ENCODE data around the gene TEX11.

Gene TEX11

DNA sequence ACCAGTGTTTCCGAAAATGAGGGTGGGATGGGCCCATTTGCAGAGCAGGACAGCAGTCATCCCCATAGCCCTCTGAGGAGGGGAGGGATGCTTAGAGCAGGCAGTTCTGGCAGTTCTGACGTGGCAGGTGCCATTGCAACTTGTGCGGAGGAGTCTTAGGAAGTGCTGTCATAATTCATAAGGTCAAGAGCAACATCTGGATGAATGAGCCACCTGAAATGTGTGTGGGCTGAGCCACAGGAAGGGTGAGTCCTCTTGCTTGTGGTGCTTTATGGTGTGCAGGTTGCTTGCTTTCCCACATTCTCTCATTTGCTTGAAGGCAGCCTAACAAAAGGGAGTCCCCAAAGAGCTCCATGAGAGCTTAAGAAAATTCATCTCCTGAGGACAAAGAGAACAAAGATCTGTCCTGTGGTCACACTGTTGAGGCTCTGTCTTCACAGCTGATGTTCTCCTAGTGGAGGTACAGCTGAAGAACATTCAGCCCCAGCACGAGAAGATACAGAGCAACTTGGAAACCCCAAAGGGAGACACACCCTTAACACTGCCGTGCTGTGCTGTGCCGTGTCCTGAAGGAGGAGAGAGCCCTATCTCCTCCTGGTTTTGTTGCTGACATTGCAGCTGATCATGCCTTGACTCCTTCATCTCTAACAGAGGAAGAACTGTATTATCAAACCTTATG lies 403.6 kb downstream of the TEX11 start:
- WGBS, result 87% methylated on average over 6 of the region's 6 CpGs
- Histone ChIP-seq H2BK5ac (ENCODE audit: low read depth, low read length, poor library complexity, severe bottlenecking) (no peak overlapping the region), H3K23ac (ENCODE audit: low read length in 2 of 2) (no peak overlapping the region), H3K18ac (ENCODE audit: low read depth in 1 of 2, low read length in 2 of 2) (no peak overlapping the region), H2AFZ (ENCODE audit: low read depth, low read length) (no peak overlapping the region), H4K91ac (ENCODE audit: low read length) (no peak overlapping the region), H2AK5ac (ENCODE audit: low read length, severe bottlenecking) (no peak overlapping the region), H2BK12ac (ENCODE audit: low read length in 2 of 2) (no peak overlapping the region), H3K27me3 (ENCODE audit: control insufficient read depth in 1 of 2, insufficient read depth in 1 of 2, low read length in 2 of 2) (peaks cover 0 to 50% of the 10 kb centered on the region in 2 experiments), H2BK120ac (ENCODE audit: low read depth, low read length) (no peak overlapping the region), H3K27ac (ENCODE audit: low read length, poor library complexity, severe bottlenecking) (no peak overlapping the region), H3K4me3 (ENCODE audit: insufficient read depth in 1 of 2, low read depth in 1 of 2, low read length in 2 of 2) (no peak overlapping the region), H3K4me2 (ENCODE audit: low read length, poor library complexity, severe bottlenecking) (no peak overlapping the region), H3K79me1 (replicated peaks; ENCODE audit: low read length, poor library complexity, severe bottlenecking) (no peaks in the 10 kb centered on the region), H2BK15ac (ENCODE audit: low read depth, poor library complexity, severe bottlenecking) (no peak overlapping the region), H3K9ac (ENCODE audit: low read length) (no peak overlapping the region), H3K36me3 (ENCODE audit: control insufficient read depth in 1 of 2, insufficient read depth in 2 of 2, low read depth in 1 of 2, low read length in 2 of 2) (peaks cover 12 to 18% of the 10 kb centered on the region in 2 experiments), H4K8ac (ENCODE audit: low read length) (no peak overlapping the region), H3K4me1 (ENCODE audit: control insufficient read depth, insufficient read depth, low read depth, low read length) (no peaks in the 10 kb centered on the region), H3K4ac (ENCODE audit: low read depth in 1 of 2, low read length in 2 of 2) (no peak overlapping the region), H3K9me3 (ENCODE audit: control insufficient read depth, low read length) (no peaks in the 10 kb centered on the region), H3K14ac (ENCODE audit: low read length in 2 of 2) (no peak overlapping the region)
- DNase-seq, result no peak

GRCh38 chrX:70500826-70501225 lies 407.7 kb downstream of the TEX11 start:
- DNase-seq, result no peak
- Histone ChIP-seq H3K9ac (ENCODE audit: low read length) (no peak overlapping the region), H2AFZ (ENCODE audit: low read depth, low read length) (no peak overlapping the region), H3K4me1 (ENCODE audit: control insufficient read depth, insufficient read depth, low read depth, low read length) (no peaks in the 10 kb centered on the region), H2BK5ac (ENCODE audit: low read depth, low read length, poor library complexity, severe bottlenecking) (no peak overlapping the region), H2AK5ac (ENCODE audit: low read length, severe bottlenecking) (no peak overlapping the region), H3K23ac (ENCODE audit: low read length in 2 of 2) (no peak overlapping the region), H3K9me3 (ENCODE audit: control insufficient read depth, low read length) (no peaks in the 10 kb centered on the region), H3K27ac (ENCODE audit: low read length, poor library complexity, severe bottlenecking) (no peak overlapping the region), H3K27me3 (ENCODE audit: control insufficient read depth in 1 of 2, insufficient read depth in 1 of 2, low read length in 2 of 2) (peaks cover 0 to 47% of the 10 kb centered on the region in 2 experiments), H4K91ac (ENCODE audit: low read length) (no peak overlapping the region), H2BK120ac (ENCODE audit: low read depth, low read length) (no peak overlapping the region), H2BK12ac (ENCODE audit: low read length in 2 of 2) (no peak overlapping the region), H3K14ac (ENCODE audit: low read length in 2 of 2) (no peak overlapping the region), H3K4me3 (ENCODE audit: insufficient read depth in 1 of 2, low read depth in 1 of 2, low read length in 2 of 2) (no peak overlapping the region), H3K36me3 (ENCODE audit: control insufficient read depth in 1 of 2, insufficient read depth in 2 of 2, low read depth in 1 of 2, low read length in 2 of 2) (peaks cover 12 to 27% of the 10 kb centered on the region in 2 experiments), H3K4ac (ENCODE audit: low read depth in 1 of 2, low read length in 2 of 2) (no peak overlapping the region), H3K18ac (ENCODE audit: low read depth in 1 of 2, low read length in 2 of 2) (no peak overlapping the region), H3K79me1 (replicated peaks; ENCODE audit: low read length, poor library complexity, severe bottlenecking) (peaks cover 3% of the 10 kb centered on the region), H3K4me2 (ENCODE audit: low read length, poor library complexity, severe bottlenecking) (no peak overlapping the region), H4K8ac (ENCODE audit: low read length) (no peak overlapping the region), H2BK15ac (ENCODE audit: low read depth, poor library complexity, severe bottlenecking) (no peak overlapping the region)
- WGBS, result 100% methylated on average over 1 of the region's 4 CpGs

- Histone ChIP-seq H3K27me3 (ENCODE audit: control insufficient read depth in 1 of 2, insufficient read depth in 1 of 2, low read length in 2 of 2) (peaks cover 0 to 37% of the 10 kb centered on the region in 2 experiments), H3K4me2 (ENCODE audit: low read length, poor library complexity, severe bottlenecking) (no peak overlapping the region), H3K4me3 (ENCODE audit: insufficient read depth in 1 of 2, low read depth in 1 of 2, low read length in 2 of 2) (no peak overlapping the region), H2BK120ac (ENCODE audit: low read depth, low read length) (no peak overlapping the region), H3K79me1 (replicated peaks; ENCODE audit: low read length, poor library complexity, severe bottlenecking) (peaks cover 3% of the 10 kb centered on the region), H2BK12ac (ENCODE audit: low read length in 2 of 2) (no peak overlapping the region), H4K91ac (ENCODE audit: low read length) (no peak overlapping the region), H3K9ac (ENCODE audit: low read length) (no peak overlapping the region), H3K18ac (ENCODE audit: low read depth in 1 of 2, low read length in 2 of 2) (no peak overlapping the region), H3K9me3 (ENCODE audit: control insufficient read depth, low read length) (no peaks in the 10 kb centered on the region), H3K23ac (ENCODE audit: low read length in 2 of 2) (no peak overlapping the region), H2AFZ (ENCODE audit: low read depth, low read length) (no peak overlapping the region), H3K36me3 (ENCODE audit: control insufficient read depth in 1 of 2, insufficient read depth in 2 of 2, low read depth in 1 of 2, low read length in 2 of 2) (peaks cover 24 to 33% of the 10 kb centered on the region in 2 experiments), H3K4me1 (ENCODE audit: control insufficient read depth, insufficient read depth, low read depth, low read length) (no peaks in the 10 kb centered on the region), H2BK5ac (ENCODE audit: low read depth, low read length, poor library complexity, severe bottlenecking) (no peak overlapping the region), H3K4ac (ENCODE audit: low read depth in 1 of 2, low read length in 2 of 2) (no peak overlapping the region), H3K27ac (ENCODE audit: low read length, poor library complexity, severe bottlenecking) (no peak overlapping the region), H4K8ac (ENCODE audit: low read length) (no peak overlapping the region), H2BK15ac (ENCODE audit: low read depth, poor library complexity, severe bottlenecking) (no peak overlapping the region), H2AK5ac (ENCODE audit: low read length, severe bottlenecking) (no peak overlapping the region), H3K14ac (ENCODE audit: low read length in 2 of 2) (no peak overlapping the region)
- DNase-seq, result no peak
- WGBS, result 100% methylated on average over 1 of the region's 2 CpGs
Measured at GRCh38 chrX:70498129-70498528, 410.4 kb downstream of the TEX11 start.

DNA sequence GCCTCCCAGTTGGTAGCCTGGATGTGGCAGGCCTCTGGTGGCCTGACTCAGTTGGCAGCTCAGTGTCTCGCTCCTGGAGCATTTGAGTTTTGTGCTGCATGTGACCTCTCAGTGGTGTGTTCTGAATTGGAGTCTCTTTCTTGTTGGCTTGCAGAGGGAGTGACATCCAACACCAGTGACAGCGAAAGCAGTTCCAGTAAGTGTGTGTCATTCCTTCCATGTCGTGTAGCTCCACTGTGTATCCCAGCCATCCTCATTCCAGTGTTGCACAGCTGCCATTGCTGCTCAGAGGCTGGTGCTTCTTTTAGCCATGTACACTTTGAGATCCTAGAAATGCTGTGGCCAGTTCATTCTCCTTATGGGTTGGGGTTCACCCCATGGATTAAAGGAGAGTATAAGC lies 411.5 kb downstream of the TEX11 start:
- Histone ChIP-seq H2AFZ (ENCODE audit: low read depth, low read length) (no peak overlapping the region), H2AK5ac (ENCODE audit: low read length, severe bottlenecking) (no peak overlapping the region), H3K36me3 (ENCODE audit: control insufficient read depth in 1 of 2, insufficient read depth in 2 of 2, low read depth in 1 of 2, low read length in 2 of 2) (peaks cover 27 to 38% of the 10 kb centered on the region in 2 experiments), H3K18ac (ENCODE audit: low read depth in 1 of 2, low read length in 2 of 2) (no peak overlapping the region), H3K4me2 (ENCODE audit: low read length, poor library complexity, severe bottlenecking) (no peak overlapping the region), H4K8ac (ENCODE audit: low read length) (no peak overlapping the region), H4K91ac (ENCODE audit: low read length) (no peak overlapping the region), H3K23ac (ENCODE audit: low read length in 2 of 2) (no peak overlapping the region), H3K4me3 (ENCODE audit: insufficient read depth in 1 of 2, low read depth in 1 of 2, low read length in 2 of 2) (no peak overlapping the region), H3K79me1 (replicated peaks; ENCODE audit: low read length, poor library complexity, severe bottlenecking) (peaks cover 3% of the 10 kb centered on the region), H3K14ac (ENCODE audit: low read length in 2 of 2) (no peak overlapping the region), H3K9me3 (ENCODE audit: control insufficient read depth, low read length) (no peaks in the 10 kb centered on the region), H3K4me1 (ENCODE audit: control insufficient read depth, insufficient read depth, low read depth, low read length) (no peaks in the 10 kb centered on the region), H2BK15ac (ENCODE audit: low read depth, poor library complexity, severe bottlenecking) (no peak overlapping the region), H3K4ac (ENCODE audit: low read depth in 1 of 2, low read length in 2 of 2) (no peak overlapping the region), H2BK5ac (ENCODE audit: low read depth, low read length, poor library complexity, severe bottlenecking) (no peak overlapping the region), H3K27me3 (ENCODE audit: control insufficient read depth in 1 of 2, insufficient read depth in 1 of 2, low read length in 2 of 2) (peaks cover 0 to 38% of the 10 kb centered on the region in 2 experiments), H3K9ac (ENCODE audit: low read length) (no peak overlapping the region), H3K27ac (ENCODE audit: low read length, poor library complexity, severe bottlenecking) (no peak overlapping the region), H2BK120ac (ENCODE audit: low read depth, low read length) (no peak overlapping the region), H2BK12ac (ENCODE audit: low read length in 2 of 2) (no peak overlapping the region)
- DNase-seq, result no peak
- 94% methylated on average over 2 of the region's 3 CpGs for WGBS

Measured in mesenchymal stem cell (in vitro differentiated cells and primary cell).